ENCODE data around the gene PDCD1.
"Not testable (repeated sequence)": the region's sequence is repeated elsewhere in the genome, so short reads cannot be mapped to it uniquely, and the experiment has no call there.

The PDCD1 gene

GRCh38 chr2:241858206-241859016 is at the start of gene PDCD1:
Gene PDCD1, minus strand, starts transcription at chr2:241858894. Its CDS starts 56 bp downstream, at chr2:241858838.
- Histone ChIP-seq H3K27ac (ENCODE audit: low read depth, low read length) (no peak within 1 kb of the TSS), H3K4me3 (ENCODE audit: low read depth in 1 of 2, low read length in 2 of 2) (peak within 1 kb of the TSS; percentile 48 to 50), H3K4me1 (ENCODE audit: control insufficient read depth in 1 of 2, insufficient read depth in 2 of 2, low read length in 2 of 2) (peaks cover 10 to 16% of the 10 kb centered on the region in 2 donors), H3K27me3 (ENCODE audit: control insufficient read depth in 1 of 2, insufficient read depth in 2 of 2, low read length in 2 of 2) (peaks cover 0 to 16% of the 10 kb centered on the region in 2 donors), H3K36me3 (ENCODE audit: control insufficient read depth in 1 of 2, insufficient read depth in 2 of 2, low read length in 2 of 2) (no peaks in the 10 kb centered on the region), H3K9ac (ENCODE audit: low read depth in 1 of 2, low read length in 2 of 2) (peak within 1 kb of the TSS; percentile 32 to 45), H3K9me3 (ENCODE audit: control insufficient read depth in 1 of 2, low read length in 2 of 2) (no peaks in the 10 kb centered on the region)

GRCh38 chr2:241907831-241908230 is 49.1 kb upstream of the PDCD1 start:
- H3K27ac ChIP-seq (ENCODE audit: low read depth, low read length); H3K4me1 ChIP-seq (ENCODE audit: control insufficient read depth in 1 of 2, insufficient read depth in 2 of 2, low read length in 2 of 2); H3K36me3 ChIP-seq (ENCODE audit: control insufficient read depth in 1 of 2, insufficient read depth in 2 of 2, low read length in 2 of 2); H3K27me3 ChIP-seq (ENCODE audit: control insufficient read depth in 1 of 2, insufficient read depth in 2 of 2, low read length in 2 of 2); H3K9me3 ChIP-seq (ENCODE audit: control insufficient read depth in 1 of 2, low read length in 2 of 2); H3K4me3 ChIP-seq (ENCODE audit: low read depth in 1 of 2, low read length in 2 of 2); H3K9ac ChIP-seq (ENCODE audit: low read depth in 1 of 2, low read length in 2 of 2): not testable (repeated sequence)

GRCh38 chr2:241906826-241907570 is 48.3 kb upstream of the PDCD1 start:
- Histone ChIP-seq H3K27ac (ENCODE audit: low read depth, low read length) (no peak overlapping the region), H3K36me3 (ENCODE audit: control insufficient read depth in 1 of 2, insufficient read depth in 2 of 2, low read length in 2 of 2) (no peaks in the 10 kb centered on the region), H3K4me3 (ENCODE audit: low read depth in 1 of 2, low read length in 2 of 2) (no peak overlapping the region), H3K9me3 (ENCODE audit: control insufficient read depth in 1 of 2, low read length in 2 of 2) (no peaks in the 10 kb centered on the region), H3K27me3 (ENCODE audit: control insufficient read depth in 1 of 2, insufficient read depth in 2 of 2, low read length in 2 of 2) (no peaks in the 10 kb centered on the region), H3K9ac (ENCODE audit: low read depth in 1 of 2, low read length in 2 of 2) (no peak overlapping the region), H3K4me1 (ENCODE audit: control insufficient read depth in 1 of 2, insufficient read depth in 2 of 2, low read length in 2 of 2) (no peaks in the 10 kb centered on the region)

- H3K4me1 ChIP-seq (ENCODE audit: control insufficient read depth in 1 of 2, insufficient read depth in 2 of 2, low read length in 2 of 2); H3K27me3 ChIP-seq (ENCODE audit: control insufficient read depth in 1 of 2, insufficient read depth in 2 of 2, low read length in 2 of 2); H3K9ac ChIP-seq (ENCODE audit: low read depth in 1 of 2, low read length in 2 of 2); H3K4me3 ChIP-seq (ENCODE audit: low read depth in 1 of 2, low read length in 2 of 2); H3K9me3 ChIP-seq (ENCODE audit: control insufficient read depth in 1 of 2, low read length in 2 of 2); H3K27ac ChIP-seq (ENCODE audit: low read depth, low read length); H3K36me3 ChIP-seq (ENCODE audit: control insufficient read depth in 1 of 2, insufficient read depth in 2 of 2, low read length in 2 of 2): not testable (repeated sequence)
These were observed 47.7 kb upstream of the PDCD1 start for GRCh38 chr2:241906378-241906770.

- Histone ChIP-seq H3K4me1 (ENCODE audit: control insufficient read depth in 1 of 2, insufficient read depth in 2 of 2, low read length in 2 of 2) (no peaks in the 10 kb centered on the region), H3K27me3 (ENCODE audit: control insufficient read depth in 1 of 2, insufficient read depth in 2 of 2, low read length in 2 of 2) (no peaks in the 10 kb centered on the region), H3K27ac (ENCODE audit: low read depth, low read length) (no peak overlapping the region), H3K9ac (ENCODE audit: low read depth in 1 of 2, low read length in 2 of 2) (no peak overlapping the region), H3K9me3 (ENCODE audit: control insufficient read depth in 1 of 2, low read length in 2 of 2) (no peaks in the 10 kb centered on the region), H3K36me3 (ENCODE audit: control insufficient read depth in 1 of 2, insufficient read depth in 2 of 2, low read length in 2 of 2) (no peaks in the 10 kb centered on the region), H3K4me3 (ENCODE audit: low read depth in 1 of 2, low read length in 2 of 2) (no peak overlapping the region)
These were observed 47.2 kb upstream of the PDCD1 start for GRCh38 chr2:241905716-241906377.

DNA sequence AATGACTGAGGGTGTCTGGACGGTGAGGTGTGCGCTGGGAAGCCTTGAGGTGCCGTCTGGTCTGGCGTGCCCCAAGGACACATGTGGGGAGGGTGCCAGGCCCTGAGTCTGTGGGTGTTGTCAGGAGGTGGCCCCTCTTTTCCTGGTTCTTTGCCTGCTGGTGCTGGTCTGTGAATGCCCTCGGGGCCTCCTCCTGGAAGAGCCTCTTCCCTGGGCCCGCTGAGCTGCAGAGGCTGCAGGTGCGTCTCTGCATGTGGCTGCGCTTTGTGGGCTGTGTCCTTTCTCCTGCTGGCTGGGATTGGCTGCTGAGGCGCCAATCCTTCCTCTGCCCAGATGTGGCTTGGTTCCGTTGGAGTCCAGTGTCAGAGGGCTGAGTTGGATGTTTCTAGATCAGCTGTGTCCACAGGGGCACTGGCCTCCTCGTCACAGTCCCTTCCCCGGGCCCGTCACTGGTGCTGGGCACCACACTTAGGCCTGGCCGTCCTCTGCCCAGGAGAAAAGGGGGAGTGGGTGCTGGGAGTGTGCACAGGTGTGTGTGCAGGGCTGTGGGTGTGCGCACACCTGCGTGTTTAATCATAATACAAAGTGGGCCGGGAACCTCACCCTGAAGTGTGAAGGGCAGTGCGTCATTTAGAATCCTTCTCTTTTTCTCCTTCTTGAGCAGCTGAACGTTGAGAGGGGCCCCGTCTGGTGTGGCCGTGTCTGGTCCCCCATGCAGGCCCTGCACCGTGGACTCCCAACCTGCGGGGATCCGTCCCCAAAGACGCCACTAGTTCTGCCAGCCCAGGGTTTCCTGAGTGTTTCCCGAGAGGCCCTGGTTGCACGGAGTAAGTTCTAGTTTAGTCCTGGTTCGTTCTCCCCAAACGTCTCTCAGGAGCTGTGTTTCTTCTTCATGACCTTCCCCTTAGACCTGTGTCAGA is 46.4 kb upstream of the PDCD1 start:
- Histone ChIP-seq H3K27me3 (ENCODE audit: control insufficient read depth in 1 of 2, insufficient read depth in 2 of 2, low read length in 2 of 2) (no peaks in the 10 kb centered on the region), H3K9me3 (ENCODE audit: control insufficient read depth in 1 of 2, low read length in 2 of 2) (no peaks in the 10 kb centered on the region), H3K9ac (ENCODE audit: low read depth in 1 of 2, low read length in 2 of 2) (no peak overlapping the region), H3K4me3 (ENCODE audit: low read depth in 1 of 2, low read length in 2 of 2) (no peak overlapping the region), H3K27ac (ENCODE audit: low read depth, low read length) (no peak overlapping the region), H3K36me3 (ENCODE audit: control insufficient read depth in 1 of 2, insufficient read depth in 2 of 2, low read length in 2 of 2) (no peaks in the 10 kb centered on the region), H3K4me1 (ENCODE audit: control insufficient read depth in 1 of 2, insufficient read depth in 2 of 2, low read length in 2 of 2) (no peaks in the 10 kb centered on the region)

DNA sequence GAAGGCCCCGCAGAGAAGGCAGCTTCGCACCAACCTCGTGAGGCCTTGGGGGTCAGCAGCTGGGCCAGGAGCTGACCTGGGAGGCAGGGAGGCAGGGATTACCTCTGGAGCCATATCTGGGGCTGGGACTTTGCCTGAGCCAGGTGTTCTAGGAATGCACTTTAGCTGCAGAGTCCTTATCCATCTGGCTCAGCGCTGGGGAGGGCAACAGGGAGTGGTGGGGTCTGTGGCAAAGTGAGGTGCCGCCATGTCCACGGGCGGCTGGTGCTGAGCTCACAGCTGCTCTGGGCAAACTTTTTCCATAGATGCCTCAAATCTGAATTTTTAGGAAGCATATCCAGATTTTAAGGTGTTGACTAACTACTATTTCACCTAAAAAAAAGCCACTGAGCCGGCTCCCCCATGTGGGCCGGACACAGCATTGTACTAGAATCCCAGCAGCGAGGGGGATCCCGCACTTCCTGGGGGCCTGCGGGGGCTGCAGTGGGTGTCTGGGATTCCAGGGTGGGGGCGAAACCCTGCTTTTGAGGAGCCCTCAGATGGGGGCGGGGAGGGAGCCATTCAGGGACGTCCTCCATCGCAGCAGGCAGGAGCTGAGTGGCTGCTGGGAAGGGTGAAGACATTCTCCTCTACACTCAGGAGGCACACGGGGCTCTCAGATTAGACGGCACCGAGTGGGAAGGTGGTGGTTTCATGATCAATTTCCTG is 45.5 kb upstream of the PDCD1 start:
- Histone ChIP-seq H3K27ac (ENCODE audit: low read depth, low read length) (no peak overlapping the region), H3K27me3 (ENCODE audit: control insufficient read depth in 1 of 2, insufficient read depth in 2 of 2, low read length in 2 of 2) (no peaks in the 10 kb centered on the region), H3K36me3 (ENCODE audit: control insufficient read depth in 1 of 2, insufficient read depth in 2 of 2, low read length in 2 of 2) (no peaks in the 10 kb centered on the region), H3K4me3 (ENCODE audit: low read depth in 1 of 2, low read length in 2 of 2) (no peak overlapping the region), H3K9me3 (ENCODE audit: control insufficient read depth in 1 of 2, low read length in 2 of 2) (no peaks in the 10 kb centered on the region), H3K9ac (ENCODE audit: low read depth in 1 of 2, low read length in 2 of 2) (no peak overlapping the region), H3K4me1 (ENCODE audit: control insufficient read depth in 1 of 2, insufficient read depth in 2 of 2, low read length in 2 of 2) (no peaks in the 10 kb centered on the region)

- H3K9ac ChIP-seq (ENCODE audit: low read depth in 1 of 2, low read length in 2 of 2), result no peak overlapping the region
- H3K27me3 ChIP-seq (ENCODE audit: control insufficient read depth in 1 of 2, insufficient read depth in 2 of 2, low read length in 2 of 2), result no peaks in the 10 kb centered on the region
- no peak overlapping the region for H3K27ac ChIP-seq (ENCODE audit: low read depth, low read length)
- no peaks in the 10 kb centered on the region for H3K4me1 ChIP-seq (ENCODE audit: control insufficient read depth in 1 of 2, insufficient read depth in 2 of 2, low read length in 2 of 2)
- H3K9me3 ChIP-seq (ENCODE audit: control insufficient read depth in 1 of 2, low read length in 2 of 2), result no peaks in the 10 kb centered on the region
- H3K4me3 ChIP-seq (ENCODE audit: low read depth in 1 of 2, low read length in 2 of 2), result no peak overlapping the region
- H3K36me3 ChIP-seq (ENCODE audit: control insufficient read depth in 1 of 2, insufficient read depth in 2 of 2, low read length in 2 of 2), result no peaks in the 10 kb centered on the region
These were observed 44.7 kb upstream of the PDCD1 start for GRCh38 chr2:241903121-241904010.
